Testis (tissue), 3 donors: ENCODE data around the gene EXD2. TPM values are rescaled to one million over a fixed set of nuclear protein-coding genes. Genes with fewer than 3 reads are reported as not detected.
"Not testable (repeated sequence)": the region's sequence is repeated elsewhere in the genome, so short reads cannot be mapped to it uniquely, and the experiment has no call there.

Experiments used
- DNase-seq: peaks from one replicate; pipeline ENCODE4 v3.0.0-alpha.2; 2019
- H3K27ac ChIP-seq, 2 donors: fragments of 200-600 bp; sonication (generic); one replicate each; pipeline ENCODE4 v1.5.1; 2019
- H3K27me3 ChIP-seq: fragments of 200-600 bp; sonication (generic); one replicate; pipeline ENCODE4 v1.5.1; 2019
- H3K36me3 ChIP-seq: fragments of 200-600 bp; sonication (generic); one replicate; pipeline ENCODE4 v1.5.1; 2017; ENCODE audit warnings: low read depth; ENCODE audit errors: missing control alignments
- H3K4me1 ChIP-seq: fragments of 200-600 bp; sonication (generic); one replicate; pipeline ENCODE4 v1.5.1; 2019
- H3K4me3 ChIP-seq, 2 donors: fragments of 200-600 bp; sonication (generic); one replicate each; pipeline ENCODE4 v1.5.1; 2017 to 2019
- H3K9me3 ChIP-seq: fragments of 200-600 bp; sonication (generic); one replicate; pipeline ENCODE4 v1.5.1; 2017
- CTCF ChIP-seq, 3 experiments: fragments of 450-650 bp in 2 of 3; fragments of 200-600 bp in 1 of 3; sonication (generic) in 1 of 3; IDR thresholded peaks; one replicate each; pipeline ENCODE4 v1.5.1; 2016 to 2019; ENCODE audit warnings: antibody characterized with exemption in 3 of 3, mild to moderate bottlenecking in 2 of 3, moderate library complexity in 1 of 3
- POLR2A ChIP-seq: fragments of 450-650 bp; IDR thresholded peaks from one replicate; pipeline ENCODE4 v1.6.1; 2017; ENCODE audit warnings: antibody characterized with exemption, mild to moderate bottlenecking, moderate library complexity
- WGBS, 2 donors: methylation state at CpG; one replicate each; pipeline ENCODE4 v1.1.5; 2018; 5-methylcytosine and 5-hydroxymethylcytosine counted together
- intact Hi-C: fragments of 100-400 bp; cut with DNase I; formaldehyde crosslinking; loops from one replicate; pipeline ENCODE4 v1.15.1; 2023; ENCODE audit warnings: low total_unique reads
- polyA plus RNA-seq: library from polyadenylated mRNA; stranded (reverse); fragments of 350-450 nt; fragmentation: Illumina TruSeq; extraction: RNeasy Lipid Tissue Mini Kit (QIAGEN cat#74804); gene quantifications from one replicate; pipeline ENCODE4 v1.2.3, GENCODE V29; 2014; ENCODE audit warnings: low read depth, low replicate concordance; ENCODE audit not compliant: insufficient read depth
- total RNA-seq, 2 donors: library from RNA; depleted of rRNA; stranded (reverse); fragments of >200 nt; gene quantifications; one replicate each; pipeline ENCODE4 v1.2.3, GENCODE V29; 2016

Gene EXD2
- total and polyA plus RNA-seq, 3 donors from 2014 or later, result 22.4 to 70.3 (median 27.2) TPM

GRCh38 chr14:69207435-69208041 is 16.2 kb downstream of the EXD2 start:
- H3K27ac ChIP-seq, result no peak overlapping the region
- intact Hi-C loops, result no loop called here

GRCh38 chr14:69208666-69209065 is 17.4 kb downstream of the EXD2 start:
- intact Hi-C loops, result no loop called here
- WGBS, 2 donors, result 91 to 96% methylated on average over 5 of the region's 5 CpGs
- H3K9me3 ChIP-seq, result no peaks in the 10 kb centered on the region
- no peak overlapping the region for H3K27ac ChIP-seq
- no peaks in the 10 kb centered on the region for H3K36me3 ChIP-seq
- no peak for TF ChIP-seq POLR2A
- TF ChIP-seq CTCF (IDR thresholded peaks at IDR 0.05), result no peak
- H3K4me3 ChIP-seq, result no peak overlapping the region
- no peaks in the 10 kb centered on the region for H3K4me1 ChIP-seq
- no peaks in the 10 kb centered on the region for H3K27me3 ChIP-seq
- no peak for DNase-seq

More at GRCh38 chr14:69207435-69208041, 16.2 kb downstream of the EXD2 start:
- TF ChIP-seq CTCF (IDR thresholded peaks at IDR 0.05) (no peak), POLR2A (no peak)
- no peak for DNase-seq
- H3K27me3 ChIP-seq, result no peaks in the 10 kb centered on the region
- no peaks in the 10 kb centered on the region for H3K36me3 ChIP-seq
- H3K4me3 ChIP-seq, result no peak overlapping the region
- 97 to 99% methylated on average over 7 of the region's 7 CpGs for WGBS, 2 donors
- no peaks in the 10 kb centered on the region for H3K9me3 ChIP-seq
- H3K4me1 ChIP-seq, result no peaks in the 10 kb centered on the region

GRCh38 chr14:69214393-69214792 is 23.1 kb downstream of the EXD2 start:
- no peak overlapping the region for H3K4me3 ChIP-seq
- TF ChIP-seq POLR2A (no peak), CTCF (IDR thresholded peaks at IDR 0.05) (no peak)
- DNase-seq, result no peak
- WGBS, 2 donors, result 64 to 68% methylated on average over 2 of the region's 2 CpGs
- no peak overlapping the region for H3K27ac ChIP-seq
- no peaks in the 10 kb centered on the region for H3K4me1 ChIP-seq
- H3K36me3 ChIP-seq, result no peaks in the 10 kb centered on the region
- no peaks in the 10 kb centered on the region for H3K9me3 ChIP-seq
- H3K27me3 ChIP-seq, result no peaks in the 10 kb centered on the region
- intact Hi-C loops, result no loop called here

GRCh38 chr14:69217663-69218062 is 26.4 kb downstream of the EXD2 start:
- H3K9me3 ChIP-seq, H3K27me3 ChIP-seq, H3K4me3 ChIP-seq, DNase-seq, H3K36me3 ChIP-seq, H3K4me1 ChIP-seq, H3K27ac ChIP-seq, intact Hi-C loops: not testable (repeated sequence)
- whole genome bisulfite sequencing, 2 donors, result 92 to 98% methylated on average over 3 of the region's 3 CpGs

- H3K4me3 ChIP-seq, result no peak overlapping the region
- WGBS, 2 donors, result 84 to 92% methylated on average over 4 of the region's 4 CpGs
- TF ChIP-seq POLR2A (no peak), CTCF (IDR thresholded peaks at IDR 0.05) (no peak)
Measured at GRCh38 chr14:69224946-69225345, 33.6 kb downstream of the EXD2 start.

More at GRCh38 chr14:69224946-69225345, 33.6 kb downstream of the EXD2 start:
- H3K27me3 ChIP-seq, result no peaks in the 10 kb centered on the region
- no peak for DNase-seq
- no peaks in the 10 kb centered on the region for H3K4me1 ChIP-seq
- H3K36me3 ChIP-seq, result no peaks in the 10 kb centered on the region
- no peaks in the 10 kb centered on the region for H3K9me3 ChIP-seq
- no peak overlapping the region for H3K27ac ChIP-seq
- intact Hi-C loops, result no loop called here
